Heart right ventricle (tissue), 16 donors: ENCODE measurements around the gene HSPBAP1. TPM values are rescaled to one million over a fixed set of nuclear protein-coding genes. Genes with fewer than 3 reads are reported as not detected.

Experiments used
- ATAC-seq, 8 donors: fragments of 200-7000 bp; cut with Tn5 transposase; one replicate each; pipeline ENCODE4 v1.9.1; 2020; ENCODE audit warnings: mild to moderate bottlenecking in 8 of 8, moderate library complexity in 8 of 8, moderate number of reproducible peaks in 1 of 8
- DNase-seq, 2 donors: peaks; one replicate each; pipeline ENCODE4 v3.0.0-alpha.2; 2020
- H3K27ac ChIP-seq, 10 donors: fragments of 200-600 bp; sonication (generic) in 2 of 10; one replicate each; pipeline versions ENCODE4 v1.5.0 to v1.8.0; 2020 to 2022; ENCODE audit warnings: mild to moderate bottlenecking in 3 of 10
- H3K27me3 ChIP-seq, 7 donors: fragments of 200-600 bp; one replicate each; pipeline ENCODE4 v1.8.0; 2021 to 2022; ENCODE audit warnings: mild to moderate bottlenecking in 2 of 7
- H3K36me3 ChIP-seq, 9 donors: fragments of 200-600 bp; sonication (generic) in 1 of 9; one replicate each; pipeline versions ENCODE4 v1.5.0 to v1.8.0; 2020 to 2022; ENCODE audit warnings: mild to moderate bottlenecking in 2 of 9
- H3K4me1 ChIP-seq, 9 donors: fragments of 200-600 bp; sonication (generic) in 1 of 9; one replicate each; pipeline versions ENCODE4 v1.5.0 to v1.8.0; 2020 to 2022; ENCODE audit warnings: mild to moderate bottlenecking in 4 of 9
- H3K4me3 ChIP-seq, 10 donors: fragments of 200-600 bp; sonication (generic) in 2 of 10; one replicate each; pipeline versions ENCODE4 v1.5.0 to v1.8.0; 2020 to 2022; ENCODE audit warnings: mild to moderate bottlenecking in 7 of 10, moderate library complexity in 2 of 10
- H3K9me3 ChIP-seq, 11 donors: fragments of 200-600 bp in 10 of 11; sonication (generic) in 2 of 11; one replicate each; pipeline versions ENCODE4 v1.5.0 to v1.8.0; 2013 to 2022; ENCODE audit warnings: mild to moderate bottlenecking in 2 of 11, control low read depth in 1 of 11, moderate library complexity in 1 of 11
- WGBS, 2 donors: extraction: QIAGEN DNeasy Blood & Tissue Kit; methylation state at CpG; one replicate each; pipeline ENCODE4 v1.1.7; 2013; ENCODE audit warnings: inconsistent platforms in 1 of 2; 5-methylcytosine and 5-hydroxymethylcytosine counted together
- intact Hi-C, 10 donors: fragments of 100-400 bp; cut with DNase I; formaldehyde crosslinking; loops; one replicate each; pipeline versions ENCODE4 v1.11.1 to v1.14.2; 2022
- polyA plus RNA-seq, 2 donors: library from polyadenylated mRNA; stranded (reverse); fragments of 200-250 nt; gene quantifications; one replicate each; pipeline ENCODE4 v1.2.3, GENCODE V29; 2013
- total RNA-seq, 10 donors: library from RNA; stranded (reverse); fragmentation: NEBNext Ultra II Directional in 3 of 10; extraction: Animal tissue kit (Norgen Biotek cat#: 25700) in 3 of 10; gene quantifications; one replicate each; pipeline versions ENCODE4 v1.2.1 to v1.2.4, GENCODE V29; 2021 to 2023
- TF ChIP-seq, protein P1 (sequence below), 9 donors: fragments of 200-600 bp; sonication (generic) in 2 of 9; IDR thresholded peaks; one replicate each; pipeline versions ENCODE4 v1.5.0 to v1.8.0; 2021 to 2022; ENCODE audit warnings: antibody characterized with exemption in 9 of 9, mild to moderate bottlenecking in 5 of 9, moderate library complexity in 1 of 9
- donor health status: Arrhythmogenic right ventricular cardiomyopathy.
- donor health status: ischemic (EF 13 %, LVEDD 7.1; RV severe dilation, severe dysfunction).
- donor health status: healthy with polysubstance abuse.
- donor health status: DM: no; HTN: yes; CAD: no.
- donor health status: DM: no; HTN: no; CAD: no.
- donor health status: ischemic (EF 25% LVEDD 6.9; RV normal size, moderate dysfunction).
- donor health status: ischemic (EF 25% LVEDD 5.7; RV mildly dilated, moderate dysfunction).
- donor health status: healthy.
- donor health status: DM: yes; HTN: yes; CAD: no.
- donor health status: Ischemic cardiomyopathy.
- donor health status: ischemic (EF 35%, LVEDD 5.7; RV mildly dilated, moderate dysfunction).
- donor health status: nonischemic (EF 11% LVEDD 7.7; RV severe dilation, severe dysfunction).
- donor health status: DM: yes; HTN: yes; CAD: no.
- donor health status: PGD.
- donor health status: ischemic (EF 29% LVEDD 5.4; RV normal size, mild dysfunction).
- donor health status: nonischemic (EF 23%, LVEDD 6.1; RV moderate dilation, normal function).

HSPBAP1 gene
- total and polyA plus RNA-seq, 12 donors = 2.7 to 18.5 (median 4.0) TPM

DNA sequence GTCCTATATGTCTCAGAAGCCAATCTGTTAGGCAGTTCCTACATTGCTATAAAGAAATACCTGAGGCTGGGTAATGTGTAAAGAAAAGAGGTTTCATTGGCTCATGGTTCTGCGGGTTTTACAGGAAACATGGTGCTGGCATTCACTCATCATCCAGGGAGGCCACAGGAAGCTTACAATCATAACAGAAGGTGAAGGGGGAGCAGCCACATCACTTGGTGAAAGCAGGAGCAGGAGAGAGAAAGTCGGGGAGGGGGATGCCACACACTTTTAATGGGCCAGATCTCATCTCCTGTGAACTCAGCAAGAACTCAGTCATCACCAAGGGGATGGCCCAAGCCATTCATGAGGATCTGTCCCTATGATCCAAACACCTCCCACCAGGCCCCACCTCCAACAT, 10.3 kb upstream of the HSPBAP1 start:
- peaks cover 0 to 11% (median 6%) of the 10 kb centered on the region in 9 donors for H3K4me1 ChIP-seq
- ATAC-seq (no peak), DNase-seq (no peak)
- 84 to 95% methylated on average over 2 of the region's 2 CpGs for WGBS, 2 donors
- intact Hi-C loops = no loop called here
- H3K27ac ChIP-seq = no peak overlapping the region
- H3K36me3 ChIP-seq = peaks cover 0 to 24% (median 8%) of the 10 kb centered on the region in 9 donors
- H3K27me3 ChIP-seq = no peaks in the 10 kb centered on the region
- H3K9me3 ChIP-seq = no peaks in the 10 kb centered on the region
- TF ChIP-seq, protein P1, sequence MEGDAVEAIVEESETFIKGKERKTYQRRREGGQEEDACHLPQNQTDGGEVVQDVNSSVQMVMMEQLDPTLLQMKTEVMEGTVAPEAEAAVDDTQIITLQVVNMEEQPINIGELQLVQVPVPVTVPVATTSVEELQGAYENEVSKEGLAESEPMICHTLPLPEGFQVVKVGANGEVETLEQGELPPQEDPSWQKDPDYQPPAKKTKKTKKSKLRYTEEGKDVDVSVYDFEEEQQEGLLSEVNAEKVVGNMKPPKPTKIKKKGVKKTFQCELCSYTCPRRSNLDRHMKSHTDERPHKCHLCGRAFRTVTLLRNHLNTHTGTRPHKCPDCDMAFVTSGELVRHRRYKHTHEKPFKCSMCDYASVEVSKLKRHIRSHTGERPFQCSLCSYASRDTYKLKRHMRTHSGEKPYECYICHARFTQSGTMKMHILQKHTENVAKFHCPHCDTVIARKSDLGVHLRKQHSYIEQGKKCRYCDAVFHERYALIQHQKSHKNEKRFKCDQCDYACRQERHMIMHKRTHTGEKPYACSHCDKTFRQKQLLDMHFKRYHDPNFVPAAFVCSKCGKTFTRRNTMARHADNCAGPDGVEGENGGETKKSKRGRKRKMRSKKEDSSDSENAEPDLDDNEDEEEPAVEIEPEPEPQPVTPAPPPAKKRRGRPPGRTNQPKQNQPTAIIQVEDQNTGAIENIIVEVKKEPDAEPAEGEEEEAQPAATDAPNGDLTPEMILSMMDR (IDR thresholded peaks at IDR 0.05) = no peak
- no peak overlapping the region for H3K4me3 ChIP-seq

DNA sequence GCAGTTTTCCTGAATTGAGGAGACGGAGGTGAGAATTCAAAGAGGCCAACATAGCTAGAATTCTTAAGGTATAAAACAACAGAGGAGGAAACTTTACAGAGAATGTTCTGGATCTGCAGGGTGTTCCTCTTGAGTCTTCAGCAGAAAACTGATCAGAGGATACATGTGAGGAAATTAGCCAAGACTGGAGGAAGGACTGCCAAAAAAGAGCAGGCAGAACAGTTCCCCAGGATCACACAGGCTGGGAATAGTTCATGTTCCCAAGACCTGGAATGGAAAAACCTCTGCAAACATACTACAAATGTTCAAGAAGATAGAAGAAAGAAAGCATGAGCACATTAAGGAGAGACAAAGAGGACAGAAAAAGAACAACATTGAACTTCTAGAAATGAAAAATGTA, 8.7 kb upstream of the HSPBAP1 start:
- Histone ChIP-seq H3K36me3 (peaks cover 0 to 10% (median 2%) of the 10 kb centered on the region in 9 donors), H3K9me3 (no peaks in the 10 kb centered on the region), H3K4me1 (peaks cover 0 to 11% (median 8%) of the 10 kb centered on the region in 9 donors), H3K27ac (peak overlapping the region in 2 of 10 donors; percentile 24 to 42), H3K27me3 (no peaks in the 10 kb centered on the region), H3K4me3 (no peak overlapping the region)
- DNase-seq (peak in 1 of 2 donors; percentile 9), ATAC-seq (peak in 3 of 8 donors; percentile 50 to 74 (median 61))
- intact Hi-C loops = no loop called here
- TF ChIP-seq, protein P1 (IDR thresholded peaks at IDR 0.05) = no peak
- WGBS, 2 donors = 92 to 100% methylated on average over 1 of the region's 1 CpG

DNA sequence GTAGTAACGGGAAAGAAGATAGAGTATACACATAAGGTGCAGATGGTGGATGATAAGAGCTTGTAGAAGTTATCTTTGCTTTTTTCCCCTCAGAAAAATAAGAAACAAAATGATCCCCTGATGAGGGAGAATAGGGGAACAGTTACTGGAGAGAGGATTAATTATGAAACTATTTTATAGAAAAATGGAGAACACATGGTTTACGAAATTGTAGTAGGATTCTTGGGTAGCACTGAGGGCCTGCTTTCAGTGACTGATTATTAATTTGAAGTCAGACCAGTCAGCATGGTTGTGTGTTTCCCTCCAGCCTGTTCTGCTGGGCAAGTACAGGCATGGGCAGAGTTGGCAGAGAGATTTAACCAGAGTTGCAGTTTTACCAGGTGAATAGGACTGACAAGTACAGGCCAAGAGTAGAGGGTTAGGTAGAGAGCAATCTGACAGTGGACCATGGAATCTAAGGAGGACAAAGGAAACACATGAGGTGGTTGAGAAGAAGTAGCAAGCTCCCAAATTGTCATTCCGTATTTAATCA, 7.1 kb upstream of the HSPBAP1 start:
- DNase-seq = no peak
- intact Hi-C loops = no loop called here
- Histone ChIP-seq H3K27me3 (no peaks in the 10 kb centered on the region), H3K4me1 (peaks cover 0 to 25% (median 19%) of the 10 kb centered on the region in 9 donors), H3K27ac (no peak overlapping the region), H3K9me3 (no peaks in the 10 kb centered on the region), H3K36me3 (no peaks in the 10 kb centered on the region), H3K4me3 (no peak overlapping the region)
- WGBS, 2 donors = 96 to 98% methylated on average over 3 of the region's 3 CpGs
- TF ChIP-seq, protein P1 (IDR thresholded peaks at IDR 0.05) = no peak
- peak in 1 of 8 donors; percentile 25 for ATAC-seq

DNA sequence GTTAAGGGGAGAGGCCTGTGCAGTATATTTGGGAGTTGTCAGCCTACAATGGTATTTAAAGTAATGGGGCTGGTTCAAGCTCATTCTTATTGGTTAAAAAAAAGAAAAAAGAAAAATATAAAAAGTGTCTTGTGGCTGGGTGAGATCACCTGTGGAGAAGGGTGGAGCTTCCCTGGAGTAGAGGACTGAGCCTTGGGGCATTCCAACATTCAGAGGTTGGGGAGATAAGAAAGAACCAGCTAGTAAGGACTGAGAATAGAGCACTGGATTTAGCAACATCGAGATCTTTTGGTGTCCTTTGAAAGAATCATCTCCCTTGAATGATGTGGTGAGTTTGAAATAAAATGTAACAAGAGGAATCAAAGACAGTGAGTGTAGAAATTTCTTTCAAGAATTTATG, 6.4 kb upstream of the HSPBAP1 start:
- ATAC-seq (no peak), DNase-seq (no peak)
- H3K4me1 ChIP-seq = peaks cover 0 to 28% (median 22%) of the 10 kb centered on the region in 9 donors
- no peak overlapping the region for H3K27ac ChIP-seq
- WGBS, 2 donors = 79 to 86% methylated on average over 1 of the region's 1 CpG
- H3K36me3 ChIP-seq = no peaks in the 10 kb centered on the region
- TF ChIP-seq, protein P1 (IDR thresholded peaks at IDR 0.05) = no peak
- H3K9me3 ChIP-seq = no peaks in the 10 kb centered on the region
- H3K27me3 ChIP-seq = no peaks in the 10 kb centered on the region
- intact Hi-C loops = no loop called here
- H3K4me3 ChIP-seq = no peak overlapping the region
